HFF-Myc (cell line): Measurements from ENCODE around the gene PPP1R12B.
"Not testable (repeated sequence)": the region's sequence is repeated elsewhere in the genome, so short reads cannot be mapped to it uniquely, and the experiment has no call there.

ENCODE experiments used
- DNase-seq: peaks from one replicate; pipeline ENCODE4 v3.0.0-alpha.2; 2011; ENCODE audit warnings: low read depth; ENCODE audit errors: extremely low read depth
- H3K4me3 ChIP-seq: replicated peaks from 2 replicates; pipeline ENCODE4 v1.5.1; 2011; ENCODE audit warnings: low read depth, mild to moderate bottlenecking, control low read depth, low read length
- TF ChIP-seq, protein P1 (sequence below): IDR thresholded peaks from 2 replicates; pipeline ENCODE4 v1.5.1; 2012; ENCODE audit warnings: mild to moderate bottlenecking, low read depth, low read length, control low read depth; ENCODE audit errors: missing control alignments

The PPP1R12B gene

DNA sequence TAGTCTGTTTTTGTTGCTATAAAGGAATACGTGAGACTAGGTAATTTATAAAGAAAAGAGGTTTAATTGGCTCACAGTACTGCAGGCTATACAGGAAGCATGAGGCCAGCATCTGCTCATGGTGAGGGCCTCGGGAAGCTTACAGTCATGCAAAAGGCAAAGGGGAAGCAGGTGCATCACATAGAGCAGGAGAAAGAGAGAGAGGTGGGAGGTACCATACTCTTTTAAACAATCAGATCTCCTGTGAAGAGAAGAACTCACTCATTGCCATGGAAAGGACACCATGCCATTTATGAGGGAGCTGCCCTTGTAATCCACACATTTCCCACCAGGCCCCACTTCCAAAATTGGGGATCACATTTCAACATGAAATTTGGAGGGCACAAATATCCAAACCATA is 12.7 kb downstream of the PPP1R12B start:
- TF ChIP-seq, protein P1, sequence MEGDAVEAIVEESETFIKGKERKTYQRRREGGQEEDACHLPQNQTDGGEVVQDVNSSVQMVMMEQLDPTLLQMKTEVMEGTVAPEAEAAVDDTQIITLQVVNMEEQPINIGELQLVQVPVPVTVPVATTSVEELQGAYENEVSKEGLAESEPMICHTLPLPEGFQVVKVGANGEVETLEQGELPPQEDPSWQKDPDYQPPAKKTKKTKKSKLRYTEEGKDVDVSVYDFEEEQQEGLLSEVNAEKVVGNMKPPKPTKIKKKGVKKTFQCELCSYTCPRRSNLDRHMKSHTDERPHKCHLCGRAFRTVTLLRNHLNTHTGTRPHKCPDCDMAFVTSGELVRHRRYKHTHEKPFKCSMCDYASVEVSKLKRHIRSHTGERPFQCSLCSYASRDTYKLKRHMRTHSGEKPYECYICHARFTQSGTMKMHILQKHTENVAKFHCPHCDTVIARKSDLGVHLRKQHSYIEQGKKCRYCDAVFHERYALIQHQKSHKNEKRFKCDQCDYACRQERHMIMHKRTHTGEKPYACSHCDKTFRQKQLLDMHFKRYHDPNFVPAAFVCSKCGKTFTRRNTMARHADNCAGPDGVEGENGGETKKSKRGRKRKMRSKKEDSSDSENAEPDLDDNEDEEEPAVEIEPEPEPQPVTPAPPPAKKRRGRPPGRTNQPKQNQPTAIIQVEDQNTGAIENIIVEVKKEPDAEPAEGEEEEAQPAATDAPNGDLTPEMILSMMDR, result no peak
- no peak overlapping the region for H3K4me3 ChIP-seq

DNA sequence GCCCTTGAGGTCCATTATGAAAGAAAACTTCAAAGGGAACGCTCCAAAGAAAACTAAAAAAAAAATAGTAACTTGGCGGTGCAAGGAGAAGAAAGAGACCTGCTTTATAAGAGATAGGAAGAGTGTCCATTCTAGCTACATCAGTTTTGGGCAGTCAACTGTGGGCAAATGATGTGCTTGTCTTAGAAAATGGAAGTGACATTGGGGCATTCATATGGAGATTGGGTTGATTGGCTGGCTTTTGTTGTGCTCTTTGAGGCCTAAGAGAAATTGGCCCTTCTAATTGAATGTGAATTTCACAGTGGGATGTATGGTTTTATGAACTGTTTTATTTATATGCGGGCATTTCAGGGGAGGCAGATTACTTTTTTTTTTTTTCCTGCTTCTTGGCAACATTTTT is 13.2 kb downstream of the PPP1R12B start:
- DNase-seq, result no peak
- H3K4me3 ChIP-seq, result no peak overlapping the region
- TF ChIP-seq, protein P1, result no peak

More for the DNA sequence above, 12.7 kb downstream of the PPP1R12B start:
- DNase-seq, result no peak

DNA sequence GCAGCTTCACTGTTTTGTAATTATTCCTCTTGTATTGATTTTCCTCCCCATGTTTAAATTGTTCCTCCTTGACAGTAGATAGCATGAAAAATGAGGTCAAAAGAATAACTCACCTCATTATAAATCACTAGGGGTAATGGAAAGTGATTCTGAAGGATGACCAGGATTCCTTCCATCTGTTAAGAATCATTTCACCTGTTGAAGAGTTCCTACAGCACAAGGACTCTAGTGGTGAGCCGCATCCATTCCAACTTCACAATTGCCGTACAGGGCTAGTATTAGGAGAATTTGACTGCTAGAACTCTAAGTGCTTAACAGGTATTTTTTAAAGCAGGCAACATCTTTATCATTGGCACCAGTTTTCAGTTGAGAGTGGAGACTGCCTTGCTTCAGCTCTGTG is 13.7 kb downstream of the PPP1R12B start:
- no peak overlapping the region for H3K4me3 ChIP-seq
- no peak for DNase-seq
- TF ChIP-seq, protein P1, result no peak

DNA sequence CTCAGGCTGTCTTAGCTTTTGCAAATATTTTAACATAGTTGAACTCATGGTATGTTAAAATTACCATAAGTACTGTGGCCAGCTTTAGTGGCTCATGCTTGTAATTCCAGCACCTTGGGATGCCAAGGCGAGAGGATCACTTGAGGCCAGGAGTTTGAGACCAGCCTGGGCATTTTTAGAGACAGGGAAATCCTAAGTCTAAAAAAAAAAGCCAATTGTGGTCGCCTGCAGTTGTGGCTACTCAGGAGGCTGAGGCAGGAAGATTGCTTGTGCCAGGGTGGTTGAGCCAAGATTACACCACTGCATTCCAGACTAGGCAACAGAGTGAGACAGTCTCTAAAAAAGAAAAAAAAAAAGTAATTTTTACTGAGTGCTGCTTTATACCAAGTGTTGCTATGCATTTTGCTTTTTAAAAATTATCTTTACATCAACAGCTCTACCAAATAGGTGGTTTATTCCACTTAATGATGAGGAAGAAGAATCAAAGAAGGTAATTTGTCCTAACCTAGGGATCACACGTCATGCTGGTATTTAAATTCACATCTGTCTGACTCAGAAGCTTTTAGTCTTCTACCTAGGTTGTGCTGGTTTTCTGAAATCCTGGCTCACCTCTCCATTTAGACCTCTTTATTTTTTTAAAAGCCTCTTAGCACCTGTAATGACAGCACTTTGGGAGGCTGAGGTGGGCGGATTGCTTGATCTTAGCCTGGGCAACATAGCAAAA is 16.8 kb downstream of the PPP1R12B start:
- no peak overlapping the region for H3K4me3 ChIP-seq
- TF ChIP-seq, protein P1, result no peak
- DNase-seq, result no peak

- TF ChIP-seq, protein P1, result no peak
- peak; percentile 77 for DNase-seq
- H3K4me3 ChIP-seq, result no peak overlapping the region
These were observed 18.8 kb downstream of the PPP1R12B start for GRCh38 chr1:202367271-202367670.

GRCh38 chr1:202370906-202371305 is 22.4 kb downstream of the PPP1R12B start:
- not testable (repeated sequence) for H3K4me3 ChIP-seq, DNase-seq

- TF ChIP-seq, protein P1, result no peak
- DNase-seq, result no peak
- H3K4me3 ChIP-seq, result no peak overlapping the region
These were observed 25.6 kb downstream of the PPP1R12B start for GRCh38 chr1:202374099-202374498.

DNA sequence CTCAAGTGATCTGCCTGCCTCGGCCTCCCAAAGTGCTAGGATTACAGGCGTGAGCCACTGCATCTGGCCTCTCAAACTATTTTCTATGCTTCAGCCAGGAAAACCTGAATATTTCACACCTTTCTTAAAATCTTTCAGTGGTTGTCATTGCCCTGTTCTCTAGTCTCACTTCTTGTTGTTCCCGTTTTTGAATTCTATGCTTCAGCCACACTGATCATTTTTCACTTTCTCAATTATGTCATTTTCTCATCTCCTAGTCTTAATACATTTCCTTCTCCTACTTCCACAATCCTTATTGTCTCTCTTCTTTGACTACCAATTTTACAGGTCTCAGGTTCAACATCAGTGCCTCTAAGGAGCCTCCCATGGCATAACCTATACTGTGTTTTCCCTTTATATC is 26.7 kb downstream of the PPP1R12B start:
- not testable (repeated sequence) for H3K4me3 ChIP-seq, DNase-seq
